Cardiac muscle cell (in vitro differentiated cells and primary cell): ENCODE measurements around the gene PLA2G6. TPM values are rescaled to one million over a fixed set of nuclear protein-coding genes. Genes with fewer than 3 reads are reported as not detected.
"Not testable (repeated sequence)": the region's sequence is repeated elsewhere in the genome, so short reads cannot be mapped to it uniquely, and the experiment has no call there.

Experiments
- DNase-seq, 2 donors: peaks; one replicate each; pipeline versions ENCODE4 v3.0.0 to v3.0.0-alpha.2; 2010 to 2017; ENCODE audit warnings: low read depth in 1 of 2, low spot score in 1 of 2
- H3K27ac ChIP-seq: fragments of 200-600 bp; sonication (generic); 2 replicates; pipeline ENCODE4 v1.5.1; 2016
- H3K27me3 ChIP-seq: fragments of 200-600 bp; sonication (generic); 2 replicates; pipeline ENCODE4 v1.6.0; 2016; ENCODE audit warnings: control low read depth
- H3K36me3 ChIP-seq: fragments of 200-600 bp; sonication (generic); 2 replicates; pipeline ENCODE4 v1.5.1; 2016; ENCODE audit warnings: control low read depth
- H3K4me1 ChIP-seq: fragments of 200-600 bp; sonication (generic); 2 replicates; pipeline ENCODE4 v1.8.1; 2017; ENCODE audit warnings: low read depth, mild to moderate bottlenecking, mixed run types
- H3K4me3 ChIP-seq: fragments of 200-600 bp; sonication (generic); 2 replicates; pipeline ENCODE4 v1.5.1; 2016; ENCODE audit warnings: mild to moderate bottlenecking
- H3K9me3 ChIP-seq: fragments of 200-600 bp; sonication (generic); 2 replicates; pipeline ENCODE4 v1.5.1; 2017; ENCODE audit warnings: low read depth, mild to moderate bottlenecking, control low read depth
- polyA plus RNA-seq: library from polyadenylated mRNA; unstranded; fragments of >200 nt; fragmentation: Nextera tagmentation; extraction: Ambion mirVana; gene quantifications from 2 replicates; pipeline ENCODE4 v1.2.1, GENCODE V29; 2016
- total RNA-seq: library from RNA; depleted of rRNA; stranded (reverse); fragments of >200 nt; gene quantifications from 2 replicates; pipeline ENCODE4 v1.2.3, GENCODE V29; 2016
- TF ChIP-seq, protein P1 (sequence below): IDR thresholded peaks from 2 replicates; pipeline ENCODE4 v1.5.1; 2012; ENCODE audit warnings: low read depth, mild to moderate bottlenecking, low read length

PLA2G6 gene
- total and polyA plus RNA-seq, 2 experiments from 2014 or later = 30.9 to 41.5 TPM

GRCh38 chr22:38180841-38181452, 683 bp downstream of the PLA2G6 start:
- H3K27ac ChIP-seq = peak overlapping the region; percentile 79
- no peaks in the 10 kb centered on the region for H3K27me3 ChIP-seq
- no peaks in the 10 kb centered on the region for H3K36me3 ChIP-seq
- H3K9me3 ChIP-seq = no peaks in the 10 kb centered on the region
- H3K4me3 ChIP-seq = peak overlapping the region; percentile 56
- peaks cover 4% of the 10 kb centered on the region for H3K4me1 ChIP-seq
- TF ChIP-seq, protein P1, sequence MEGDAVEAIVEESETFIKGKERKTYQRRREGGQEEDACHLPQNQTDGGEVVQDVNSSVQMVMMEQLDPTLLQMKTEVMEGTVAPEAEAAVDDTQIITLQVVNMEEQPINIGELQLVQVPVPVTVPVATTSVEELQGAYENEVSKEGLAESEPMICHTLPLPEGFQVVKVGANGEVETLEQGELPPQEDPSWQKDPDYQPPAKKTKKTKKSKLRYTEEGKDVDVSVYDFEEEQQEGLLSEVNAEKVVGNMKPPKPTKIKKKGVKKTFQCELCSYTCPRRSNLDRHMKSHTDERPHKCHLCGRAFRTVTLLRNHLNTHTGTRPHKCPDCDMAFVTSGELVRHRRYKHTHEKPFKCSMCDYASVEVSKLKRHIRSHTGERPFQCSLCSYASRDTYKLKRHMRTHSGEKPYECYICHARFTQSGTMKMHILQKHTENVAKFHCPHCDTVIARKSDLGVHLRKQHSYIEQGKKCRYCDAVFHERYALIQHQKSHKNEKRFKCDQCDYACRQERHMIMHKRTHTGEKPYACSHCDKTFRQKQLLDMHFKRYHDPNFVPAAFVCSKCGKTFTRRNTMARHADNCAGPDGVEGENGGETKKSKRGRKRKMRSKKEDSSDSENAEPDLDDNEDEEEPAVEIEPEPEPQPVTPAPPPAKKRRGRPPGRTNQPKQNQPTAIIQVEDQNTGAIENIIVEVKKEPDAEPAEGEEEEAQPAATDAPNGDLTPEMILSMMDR = no peak
- no peak for DNase-seq

DNA sequence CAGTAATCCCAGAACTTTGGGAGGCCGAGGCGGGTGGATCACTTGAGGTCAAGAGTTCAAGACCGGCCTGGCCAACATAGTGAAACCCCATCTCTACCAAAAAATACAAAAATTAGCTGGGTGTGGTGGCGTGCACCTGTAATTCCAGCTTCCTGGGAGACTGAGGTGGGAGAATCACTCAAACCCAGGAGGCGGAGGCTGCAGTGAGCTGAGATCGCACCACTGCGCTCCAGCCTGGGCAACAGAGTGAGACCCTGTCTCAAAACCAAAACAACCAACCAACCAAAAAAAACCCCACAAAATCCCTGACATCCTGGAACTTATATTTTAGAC, 3.1 kb downstream of the PLA2G6 start:
- not testable (repeated sequence) for DNase-seq, H3K27ac ChIP-seq, H3K9me3 ChIP-seq

GRCh38 chr22:38177926-38178604, 3.6 kb downstream of the PLA2G6 start:
- TF ChIP-seq, protein P1 = no peak
- peak in 1 of 2 donors; percentile 85 for DNase-seq
- Histone ChIP-seq H3K36me3 (no peaks in the 10 kb centered on the region), H3K4me1 (peaks cover 4% of the 10 kb centered on the region), H3K4me3 (no peak overlapping the region), H3K9me3 (no peaks in the 10 kb centered on the region), H3K27ac (peak overlapping the region; percentile 36), H3K27me3 (no peaks in the 10 kb centered on the region)

More for the DNA sequence above, 3.1 kb downstream of the PLA2G6 start:
- not testable (repeated sequence) for H3K27me3 ChIP-seq, H3K4me3 ChIP-seq, H3K36me3 ChIP-seq, H3K4me1 ChIP-seq

GRCh38 chr22:38177571-38177925, 4.1 kb downstream of the PLA2G6 start:
- H3K4me1 ChIP-seq, H3K9me3 ChIP-seq, DNase-seq, H3K4me3 ChIP-seq, H3K36me3 ChIP-seq, H3K27me3 ChIP-seq: not testable (repeated sequence)
- peak overlapping the region; percentile 36 for H3K27ac ChIP-seq

GRCh38 chr22:38177044-38177443, 4.6 kb downstream of the PLA2G6 start:
- Histone ChIP-seq H3K4me1 (peaks cover 4% of the 10 kb centered on the region), H3K27ac (no peak overlapping the region), H3K9me3 (no peaks in the 10 kb centered on the region), H3K27me3 (no peaks in the 10 kb centered on the region), H3K36me3 (no peaks in the 10 kb centered on the region), H3K4me3 (no peak overlapping the region)
- TF ChIP-seq, protein P1 = no peak
- no peak for DNase-seq

DNA sequence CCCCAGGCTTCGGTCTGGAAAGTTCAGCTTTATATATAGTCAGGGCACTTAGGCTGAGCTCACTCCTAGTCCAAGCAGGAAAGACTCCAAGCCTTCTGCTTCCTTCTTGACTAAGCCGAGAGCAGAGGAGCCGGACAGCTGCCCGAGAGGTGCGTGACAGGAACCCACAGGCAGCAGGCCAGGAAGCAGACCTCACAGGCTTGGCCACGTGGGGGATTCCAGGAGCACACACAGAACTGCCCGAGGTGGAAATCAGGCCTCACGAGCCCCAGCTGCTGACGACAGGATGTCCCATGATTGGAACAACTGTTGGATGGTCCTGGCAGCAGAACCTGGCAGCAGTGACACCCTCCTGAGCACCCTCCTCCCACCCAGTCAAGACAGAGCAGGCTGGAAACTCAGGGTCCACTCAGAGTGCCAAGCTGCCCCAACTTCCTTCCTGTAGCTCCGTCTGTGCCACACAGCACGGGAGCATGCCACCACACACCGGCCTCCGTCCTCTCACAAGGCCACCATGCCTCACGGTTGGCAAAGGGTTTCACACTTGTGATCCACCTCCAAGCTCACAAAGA, 5.4 kb downstream of the PLA2G6 start:
- H3K27ac ChIP-seq = no peak overlapping the region
- no peak overlapping the region for H3K4me3 ChIP-seq
- no peaks in the 10 kb centered on the region for H3K27me3 ChIP-seq
- TF ChIP-seq, protein P1 = no peak
- no peaks in the 10 kb centered on the region for H3K9me3 ChIP-seq
- no peaks in the 10 kb centered on the region for H3K36me3 ChIP-seq
- peak in 1 of 2 donors; percentile 89 for DNase-seq
- H3K4me1 ChIP-seq = peaks cover 4% of the 10 kb centered on the region
